Measurements from ENCODE around the gene PCDHB11. TPM values are rescaled to one million over a fixed set of nuclear protein-coding genes. Genes with fewer than 3 reads are reported as not detected.
"Not testable (repeated sequence)": the region's sequence is repeated elsewhere in the genome, so short reads cannot be mapped to it uniquely, and the experiment has no call there.

Gene PCDHB11
- polyA plus RNA-seq, 1 experiment = 0.25 TPM

DNA sequence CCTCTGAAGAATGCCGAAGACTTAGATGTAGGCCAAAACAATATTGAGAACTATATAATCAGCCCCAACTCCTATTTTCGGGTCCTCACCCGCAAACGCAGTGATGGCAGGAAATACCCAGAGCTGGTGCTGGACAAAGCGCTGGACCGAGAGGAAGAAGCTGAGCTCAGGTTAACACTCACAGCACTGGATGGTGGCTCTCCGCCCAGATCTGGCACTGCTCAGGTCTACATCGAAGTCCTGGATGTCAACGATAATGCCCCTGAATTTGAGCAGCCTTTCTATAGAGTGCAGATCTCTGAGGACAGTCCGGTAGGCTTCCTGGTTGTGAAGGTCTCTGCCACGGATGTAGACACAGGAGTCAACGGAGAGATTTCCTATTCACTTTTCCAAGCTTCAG lies 15.2 kb downstream of the PCDHB11 start:
- H3K27me3 ChIP-seq (ENCODE audit: control insufficient read depth, insufficient read depth, low read length); DNase-seq (ENCODE audit: low read depth, low spot score); POLR2A ChIA-PET; H3K27ac ChIP-seq (ENCODE audit: low read depth, low read length); H3K4me3 ChIP-seq (ENCODE audit: low read depth, low read length); CTCF ChIA-PET: not testable (repeated sequence)
- peaks cover 26% of the 10 kb centered on the region for H3K9me3 ChIP-seq (ENCODE audit: control insufficient read depth, insufficient read depth, low read length)

DNA sequence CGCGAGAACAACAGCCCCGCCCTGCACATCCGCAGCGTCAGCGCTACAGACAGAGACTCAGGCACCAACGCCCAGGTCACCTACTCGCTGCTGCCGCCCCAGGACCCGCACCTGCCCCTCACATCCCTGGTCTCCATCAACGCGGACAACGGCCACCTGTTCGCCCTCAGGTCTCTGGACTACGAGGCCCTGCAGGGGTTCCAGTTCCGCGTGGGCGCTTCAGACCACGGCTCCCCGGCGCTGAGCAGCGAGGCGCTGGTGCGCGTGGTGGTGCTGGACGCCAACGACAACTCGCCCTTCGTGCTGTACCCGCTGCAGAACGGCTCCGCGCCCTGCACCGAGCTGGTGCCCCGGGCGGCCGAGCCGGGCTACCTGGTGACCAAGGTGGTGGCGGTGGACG lies 16.1 kb downstream of the PCDHB11 start:
- POLR2A ChIA-PET; CTCF ChIA-PET; H3K4me3 ChIP-seq (ENCODE audit: low read depth, low read length); H3K27ac ChIP-seq (ENCODE audit: low read depth, low read length); DNase-seq (ENCODE audit: low read depth, low spot score); H3K27me3 ChIP-seq (ENCODE audit: control insufficient read depth, insufficient read depth, low read length): not testable (repeated sequence)
- H3K9me3 ChIP-seq (ENCODE audit: control insufficient read depth, insufficient read depth, low read length) = peaks cover 20% of the 10 kb centered on the region

DNA sequence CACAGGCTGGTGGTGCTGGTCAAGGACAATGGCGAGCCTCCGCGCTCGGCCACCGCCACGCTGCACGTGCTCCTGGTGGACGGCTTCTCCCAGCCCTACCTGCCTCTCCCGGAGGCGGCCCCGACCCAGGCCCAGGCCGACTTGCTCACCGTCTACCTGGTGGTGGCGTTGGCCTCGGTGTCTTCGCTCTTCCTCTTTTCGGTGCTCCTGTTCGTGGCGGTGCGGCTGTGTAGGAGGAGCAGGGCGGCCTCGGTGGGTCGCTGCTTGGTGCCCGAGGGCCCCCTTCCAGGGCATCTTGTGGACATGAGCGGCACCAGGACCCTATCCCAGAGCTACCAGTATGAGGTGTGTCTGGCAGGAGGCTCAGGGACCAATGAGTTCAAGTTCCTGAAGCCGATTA lies 16.6 kb downstream of the PCDHB11 start:
- H3K27me3 ChIP-seq (ENCODE audit: control insufficient read depth, insufficient read depth, low read length); H3K27ac ChIP-seq (ENCODE audit: low read depth, low read length); H3K4me3 ChIP-seq (ENCODE audit: low read depth, low read length); CTCF ChIA-PET; DNase-seq (ENCODE audit: low read depth, low spot score); POLR2A ChIA-PET: not testable (repeated sequence)
- peaks cover 16% of the 10 kb centered on the region for H3K9me3 ChIP-seq (ENCODE audit: control insufficient read depth, insufficient read depth, low read length)

DNA sequence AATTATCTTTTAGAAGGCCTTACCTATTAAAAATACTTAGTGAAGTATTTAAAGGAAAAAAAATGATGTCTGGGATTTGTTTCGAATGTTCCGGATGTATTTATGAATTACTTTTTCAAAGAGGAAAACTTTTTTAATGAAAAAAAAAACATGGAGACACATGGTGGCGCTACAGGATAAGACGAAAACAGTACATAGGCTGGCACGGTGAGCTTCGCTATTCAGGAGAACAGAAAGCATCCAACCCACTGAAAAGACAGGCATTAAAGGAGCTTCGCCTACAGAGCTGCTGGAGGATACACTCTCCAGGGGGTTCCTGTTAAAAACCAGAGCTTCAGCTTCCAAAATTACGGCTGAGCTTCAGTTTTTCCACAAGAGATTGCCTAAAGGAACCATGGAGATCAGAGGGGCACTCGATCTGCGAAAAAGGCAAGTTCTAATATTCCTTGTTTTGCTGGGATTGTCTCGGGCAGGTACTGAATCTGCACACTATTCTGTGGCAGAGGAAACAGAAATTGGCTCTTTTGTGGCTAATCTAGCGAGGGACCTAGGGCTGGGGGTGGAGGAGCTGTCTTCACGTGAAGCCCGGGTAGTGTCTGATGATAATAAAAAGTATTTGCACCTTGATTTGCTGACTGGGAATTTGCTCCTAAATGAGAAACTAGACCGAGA lies 23.8 kb downstream of the PCDHB11 start, which contains the start of gene PCDHB14:
TSS of gene PCDHB14 (plus strand) at position 232 of the 672 bp plus-strand sequence. CDS start at position 395, 163 bp downstream.
- Histone ChIP-seq H3K9me3 (ENCODE audit: control insufficient read depth, insufficient read depth, low read length) (peaks cover 21% of the 10 kb centered on the region), H3K27ac (ENCODE audit: low read depth, low read length) (no peak within 1 kb of the TSS), H3K4me3 (ENCODE audit: low read depth, low read length) (peak within 1 kb of the TSS; percentile 33), H3K27me3 (ENCODE audit: control insufficient read depth, insufficient read depth, low read length) (no peaks in the 10 kb centered on the region)
- POLR2A ChIA-PET = no interaction called here
- TF ChIP-seq, protein P1, sequence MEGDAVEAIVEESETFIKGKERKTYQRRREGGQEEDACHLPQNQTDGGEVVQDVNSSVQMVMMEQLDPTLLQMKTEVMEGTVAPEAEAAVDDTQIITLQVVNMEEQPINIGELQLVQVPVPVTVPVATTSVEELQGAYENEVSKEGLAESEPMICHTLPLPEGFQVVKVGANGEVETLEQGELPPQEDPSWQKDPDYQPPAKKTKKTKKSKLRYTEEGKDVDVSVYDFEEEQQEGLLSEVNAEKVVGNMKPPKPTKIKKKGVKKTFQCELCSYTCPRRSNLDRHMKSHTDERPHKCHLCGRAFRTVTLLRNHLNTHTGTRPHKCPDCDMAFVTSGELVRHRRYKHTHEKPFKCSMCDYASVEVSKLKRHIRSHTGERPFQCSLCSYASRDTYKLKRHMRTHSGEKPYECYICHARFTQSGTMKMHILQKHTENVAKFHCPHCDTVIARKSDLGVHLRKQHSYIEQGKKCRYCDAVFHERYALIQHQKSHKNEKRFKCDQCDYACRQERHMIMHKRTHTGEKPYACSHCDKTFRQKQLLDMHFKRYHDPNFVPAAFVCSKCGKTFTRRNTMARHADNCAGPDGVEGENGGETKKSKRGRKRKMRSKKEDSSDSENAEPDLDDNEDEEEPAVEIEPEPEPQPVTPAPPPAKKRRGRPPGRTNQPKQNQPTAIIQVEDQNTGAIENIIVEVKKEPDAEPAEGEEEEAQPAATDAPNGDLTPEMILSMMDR (IDR thresholded peaks at IDR 0.05; ENCODE audit: low read depth, low read length) = no peak
- DNase-seq (ENCODE audit: low read depth, low spot score) = no peak
- CTCF ChIA-PET = interaction anchor here (0.9 to 2.7 kb wide), 12 partner anchors 11 to 344 kb away, joined by 3 to 66 read pairs (median 5); partner anchors contain the start of genes PCDHB10, PCDHGB3 and TAF7

DNA sequence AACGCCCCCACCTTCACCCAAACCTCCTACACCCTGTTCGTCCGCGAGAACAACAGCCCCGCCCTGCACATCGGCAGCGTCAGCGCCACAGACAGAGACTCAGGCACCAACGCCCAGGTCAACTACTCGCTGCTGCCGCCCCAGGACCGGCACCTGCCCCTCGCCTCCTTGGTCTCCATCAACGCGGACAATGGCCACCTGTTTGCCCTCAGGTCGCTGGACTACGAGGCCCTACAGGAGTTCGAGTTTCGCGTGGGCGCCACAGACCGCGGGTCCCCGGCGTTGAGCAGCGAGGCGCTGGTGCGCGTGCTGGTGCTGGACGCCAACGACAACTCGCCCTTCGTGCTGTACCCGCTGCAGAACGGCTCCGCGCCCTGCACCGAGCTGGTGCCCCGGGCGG lies 25.4 kb downstream of the PCDHB11 start:
- H3K9me3 ChIP-seq (ENCODE audit: control insufficient read depth, insufficient read depth, low read length) = peaks cover 16% of the 10 kb centered on the region
- H3K27ac ChIP-seq (ENCODE audit: low read depth, low read length); H3K4me3 ChIP-seq (ENCODE audit: low read depth, low read length); CTCF ChIA-PET; POLR2A ChIA-PET; H3K27me3 ChIP-seq (ENCODE audit: control insufficient read depth, insufficient read depth, low read length); DNase-seq (ENCODE audit: low read depth, low spot score): not testable (repeated sequence)

DNA sequence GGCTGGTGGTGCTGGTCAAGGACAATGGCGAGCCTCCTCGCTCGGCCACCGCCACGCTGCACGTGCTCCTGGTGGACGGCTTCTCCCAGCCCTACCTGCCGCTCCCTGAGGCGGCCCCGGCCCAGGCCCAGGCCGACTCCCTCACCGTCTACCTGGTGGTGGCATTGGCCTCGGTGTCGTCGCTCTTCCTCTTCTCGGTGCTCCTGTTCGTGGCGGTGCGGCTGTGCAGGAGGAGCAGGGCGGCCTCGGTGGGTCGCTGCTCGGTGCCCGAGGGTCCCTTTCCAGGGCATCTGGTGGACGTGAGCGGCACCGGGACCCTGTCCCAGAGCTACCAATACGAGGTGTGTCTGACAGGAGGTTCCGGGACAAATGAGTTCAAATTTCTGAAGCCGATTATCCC lies 26.0 kb downstream of the PCDHB11 start:
- H3K9me3 ChIP-seq (ENCODE audit: control insufficient read depth, insufficient read depth, low read length) = peaks cover 16% of the 10 kb centered on the region
- CTCF ChIA-PET; H3K27ac ChIP-seq (ENCODE audit: low read depth, low read length); POLR2A ChIA-PET; H3K4me3 ChIP-seq (ENCODE audit: low read depth, low read length); H3K27me3 ChIP-seq (ENCODE audit: control insufficient read depth, insufficient read depth, low read length); DNase-seq (ENCODE audit: low read depth, low spot score): not testable (repeated sequence)

DNA sequence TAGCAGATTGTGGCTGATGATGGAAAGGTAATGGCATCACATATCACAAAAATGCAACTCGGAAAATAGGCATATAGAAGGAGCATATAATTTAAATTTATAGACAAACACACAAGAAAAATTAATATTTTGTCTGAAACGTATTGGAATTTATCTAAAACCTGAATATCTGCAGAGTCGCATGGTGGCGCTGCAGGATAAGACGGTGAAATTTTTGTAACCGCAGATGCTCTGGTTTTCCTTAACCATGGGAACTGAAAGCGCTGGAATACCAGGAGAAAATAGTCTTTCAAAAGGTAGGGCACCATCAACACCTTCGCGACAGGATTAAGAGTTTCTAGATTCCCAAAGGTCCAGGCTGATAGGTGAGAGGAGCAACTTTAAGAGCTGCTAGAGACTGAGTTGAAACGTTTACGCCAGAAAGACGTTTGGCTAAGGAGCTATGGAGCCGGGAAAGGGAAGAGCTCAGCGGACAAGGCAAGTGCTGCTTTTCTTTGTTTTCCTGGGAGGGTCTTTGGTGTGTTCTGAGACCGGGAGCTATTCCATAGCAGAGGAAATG lies 34.8 kb downstream of the PCDHB11 start:
- ChIA-PET CTCF (interaction anchor here (0.6 to 2.3 kb wide), 7 partner anchors 10 to 334 kb away, joined by 3 to 17 read pairs (median 3); partner anchors contain the start of gene PCDHGA10), POLR2A (no interaction called here)
- H3K4me3 ChIP-seq (ENCODE audit: low read depth, low read length) = peak overlapping the region; percentile 21
- no peak for DNase-seq (ENCODE audit: low read depth, low spot score)
- TF ChIP-seq, protein P1 (IDR thresholded peaks at IDR 0.05; ENCODE audit: low read depth, low read length) = no peak
- no peaks in the 10 kb centered on the region for H3K27me3 ChIP-seq (ENCODE audit: control insufficient read depth, insufficient read depth, low read length)
- H3K27ac ChIP-seq (ENCODE audit: low read depth, low read length) = no peak overlapping the region
- peaks cover 19% of the 10 kb centered on the region for H3K9me3 ChIP-seq (ENCODE audit: control insufficient read depth, insufficient read depth, low read length)

DNA sequence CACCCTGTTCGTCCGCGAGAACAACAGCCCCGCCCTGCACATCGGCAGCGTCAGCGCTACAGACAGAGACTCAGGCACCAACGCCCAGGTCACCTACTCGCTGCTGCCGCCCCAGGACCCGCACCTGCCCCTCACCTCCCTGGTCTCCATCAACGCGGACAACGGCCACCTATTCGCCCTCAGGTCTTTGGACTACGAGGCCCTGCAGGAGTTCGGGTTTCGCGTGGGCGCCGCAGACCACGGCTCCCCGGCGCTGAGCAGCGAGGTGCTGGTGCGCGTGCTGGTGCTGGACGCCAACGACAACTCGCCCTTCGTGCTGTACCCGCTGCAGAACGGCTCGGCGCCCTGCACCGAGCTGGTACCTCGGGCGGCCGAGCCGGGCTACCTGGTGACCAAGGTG lies 36.5 kb downstream of the PCDHB11 start:
- POLR2A ChIA-PET; H3K27me3 ChIP-seq (ENCODE audit: control insufficient read depth, insufficient read depth, low read length); H3K4me3 ChIP-seq (ENCODE audit: low read depth, low read length); CTCF ChIA-PET; H3K27ac ChIP-seq (ENCODE audit: low read depth, low read length); DNase-seq (ENCODE audit: low read depth, low spot score): not testable (repeated sequence)
- H3K9me3 ChIP-seq (ENCODE audit: control insufficient read depth, insufficient read depth, low read length) = peaks cover 24% of the 10 kb centered on the region

Data from AG04450 (cell line).